NCI-H2227 treated with DMSO at 0.1 percent for 48 hours (cell line): ENCODE measurements around the gene ZC2HC1B.
"Not testable (repeated sequence)": the region's sequence is repeated elsewhere in the genome, so short reads cannot be mapped to it uniquely, and the experiment has no call there.

Source experiments
- DNase-seq: peaks from one replicate; lab custom pipeline; 2025; lab: John Stamatoyannopoulos, UW

The ZC2HC1B gene, protein sequence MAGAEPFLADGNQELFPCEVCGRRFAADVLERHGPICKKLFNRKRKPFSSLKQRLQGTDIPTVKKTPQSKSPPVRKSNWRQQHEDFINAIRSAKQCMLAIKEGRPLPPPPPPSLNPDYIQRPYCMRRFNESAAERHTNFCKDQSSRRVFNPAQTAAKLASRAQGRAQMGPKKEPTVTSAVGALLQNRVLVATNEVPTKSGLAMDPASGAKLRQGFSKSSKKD

DNA sequence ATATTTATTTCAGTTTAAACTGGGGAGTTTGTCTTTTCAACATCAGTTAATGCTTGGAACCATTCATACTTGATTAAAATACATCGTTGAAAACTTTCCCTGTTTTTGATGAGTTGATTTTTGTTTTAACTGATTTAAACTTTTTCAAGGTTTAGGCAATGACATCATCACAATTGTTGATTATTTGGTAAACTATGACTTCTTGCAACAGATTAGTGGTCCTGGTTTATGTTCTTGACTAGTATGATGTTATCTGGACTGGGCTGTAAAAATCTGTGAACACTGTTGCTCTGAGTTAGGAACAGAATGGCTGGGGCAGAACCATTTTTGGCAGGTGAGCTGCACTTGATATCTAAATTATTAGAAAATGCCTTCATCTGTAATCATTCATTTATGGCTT is at the start of gene ZC2HC1B:
Gene ZC2HC1B, plus strand, starts transcription at position 241 of the 400 bp plus-strand sequence. Its CDS starts 66 bp downstream, at position 307.
- DNase-seq = no peak

DNA sequence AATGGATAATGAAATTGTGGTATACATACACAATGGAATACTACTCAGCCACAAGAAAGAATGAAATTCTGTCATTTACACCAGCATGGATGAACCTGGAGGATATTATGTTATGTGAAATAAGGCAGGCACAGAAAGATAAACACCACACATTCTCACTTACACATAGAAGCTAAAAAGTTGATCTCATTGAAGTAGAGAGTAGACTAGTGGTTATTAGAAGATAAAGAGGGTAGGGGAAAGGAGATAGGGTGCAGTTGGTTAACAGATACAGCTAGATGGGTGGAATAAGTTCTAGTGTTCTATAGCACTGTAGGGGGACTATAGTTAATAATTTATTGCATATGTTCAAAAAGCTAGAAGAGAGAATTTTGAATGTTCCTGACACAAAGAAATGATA is 46.7 kb upstream of the ZC2HC1B start:
- no peak for DNase-seq

DNA sequence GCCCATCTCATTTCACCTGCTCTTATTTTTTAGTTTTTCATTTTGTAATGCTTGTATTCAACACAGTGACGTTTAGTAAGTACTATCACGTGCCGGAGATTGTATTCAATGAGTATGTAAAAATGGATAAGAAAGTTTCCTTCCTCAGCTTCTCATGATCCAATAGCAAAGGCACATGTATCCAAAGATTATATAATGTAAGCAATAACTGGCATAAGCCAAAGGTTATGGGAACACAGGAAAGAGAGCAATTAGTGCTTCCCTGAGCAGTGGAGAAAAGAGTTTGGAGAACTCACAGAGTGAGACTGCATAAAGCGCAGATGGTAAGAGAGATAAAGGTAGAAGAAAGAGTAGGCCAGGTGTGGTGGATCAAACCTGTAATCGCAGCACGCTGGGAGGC is 42.9 kb upstream of the ZC2HC1B start:
- no peak for DNase-seq

DNA sequence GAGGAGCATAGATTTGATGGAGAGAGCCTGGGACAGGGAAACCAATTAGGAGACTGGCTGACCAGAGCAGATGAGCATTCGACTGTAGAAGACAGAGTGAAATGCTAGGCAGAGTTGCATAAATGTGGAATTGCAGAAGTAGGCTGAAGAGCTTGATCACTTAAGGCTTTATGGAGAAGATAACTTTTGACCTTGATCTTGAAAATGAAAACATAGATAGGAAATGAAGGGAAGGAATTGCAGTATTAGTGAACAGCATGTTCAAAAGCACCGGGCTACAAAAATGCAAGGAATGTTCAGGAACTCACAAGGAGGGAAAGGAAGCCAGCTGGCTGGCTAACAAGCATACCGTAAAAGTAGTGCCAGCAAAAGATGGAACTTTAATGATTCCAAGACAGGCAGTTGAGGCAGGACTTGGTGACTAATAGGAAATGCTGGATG is 41.7 kb upstream of the ZC2HC1B start:
- no peak for DNase-seq

DNA sequence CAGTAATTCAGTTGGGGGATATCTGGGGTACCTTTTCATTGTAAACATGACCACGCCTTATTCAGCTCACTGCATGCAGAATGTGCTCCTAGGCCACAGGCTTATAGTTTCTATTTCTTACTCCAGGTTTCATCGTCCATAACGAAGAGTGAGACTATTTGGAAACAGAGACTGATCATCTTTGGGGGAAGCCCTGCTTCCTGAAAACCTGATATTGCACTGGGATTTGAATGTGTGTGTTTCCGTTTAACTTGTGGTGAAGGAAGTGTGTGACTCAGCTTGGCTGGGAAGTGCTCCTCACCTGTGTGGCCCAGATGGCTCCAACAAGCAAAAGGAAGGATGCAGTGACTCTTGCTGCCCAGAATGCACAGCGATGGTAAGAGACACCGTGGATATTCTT is 40.7 kb upstream of the ZC2HC1B start:
- DNase-seq = no peak

DNA sequence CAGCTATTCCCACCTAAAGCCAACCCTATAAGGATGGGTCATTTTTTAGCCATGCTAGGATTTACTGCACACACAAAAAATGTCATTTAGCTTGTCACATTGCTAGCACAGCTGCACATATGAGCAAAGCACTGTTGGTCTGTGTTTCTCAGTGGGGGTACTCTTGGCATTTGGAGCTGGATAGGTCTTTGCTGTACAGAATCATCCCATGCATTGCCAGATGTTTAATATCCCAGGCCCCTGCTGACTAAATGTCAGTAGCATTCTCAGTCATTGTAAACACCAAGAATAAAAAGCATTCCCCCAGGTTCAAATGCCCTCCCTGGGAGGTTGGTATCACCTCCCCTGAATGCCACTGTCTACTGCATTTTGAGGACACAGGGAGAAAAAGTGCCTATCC is 35.7 kb upstream of the ZC2HC1B start:
- no peak for DNase-seq

DNA sequence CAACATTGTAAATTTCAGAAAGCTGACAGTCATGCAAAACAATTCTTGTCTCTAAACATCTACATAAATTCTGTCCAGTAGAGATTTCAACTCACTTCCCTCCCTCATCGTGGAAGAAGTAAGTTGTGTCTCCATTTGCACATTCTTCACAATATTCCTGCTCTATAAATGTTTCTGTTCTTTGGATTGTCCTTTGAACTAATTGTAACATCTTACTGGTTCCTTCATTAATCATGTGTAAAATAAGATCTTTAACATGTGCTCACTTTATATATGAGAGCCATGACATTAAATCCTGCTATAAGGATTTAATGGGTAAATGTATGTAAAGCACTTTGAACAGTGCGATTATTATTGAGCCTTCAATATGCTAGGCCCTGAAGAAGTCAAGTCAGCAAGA is 28.1 kb upstream of the ZC2HC1B start:
- DNase-seq = no peak

DNA sequence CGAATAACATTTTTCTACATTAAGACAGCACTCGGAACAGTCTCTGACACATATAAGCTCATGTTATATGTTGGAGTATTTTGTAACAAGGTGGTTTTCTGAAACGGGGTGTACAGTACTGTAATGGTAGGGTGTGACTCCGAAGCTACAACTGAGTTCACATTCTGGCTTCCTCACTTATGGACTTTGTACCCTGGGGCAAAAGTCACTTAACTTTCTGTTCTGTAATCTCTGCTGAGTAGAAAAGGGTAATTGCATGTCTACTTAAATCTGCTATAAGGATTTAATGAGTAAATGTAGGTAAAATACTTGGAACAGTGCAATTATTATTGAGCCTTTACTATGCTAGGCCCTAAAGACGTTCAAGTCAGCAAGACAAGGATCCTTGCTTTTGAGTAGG is 25.9 kb upstream of the ZC2HC1B start:
- DNase-seq = no peak

DNA sequence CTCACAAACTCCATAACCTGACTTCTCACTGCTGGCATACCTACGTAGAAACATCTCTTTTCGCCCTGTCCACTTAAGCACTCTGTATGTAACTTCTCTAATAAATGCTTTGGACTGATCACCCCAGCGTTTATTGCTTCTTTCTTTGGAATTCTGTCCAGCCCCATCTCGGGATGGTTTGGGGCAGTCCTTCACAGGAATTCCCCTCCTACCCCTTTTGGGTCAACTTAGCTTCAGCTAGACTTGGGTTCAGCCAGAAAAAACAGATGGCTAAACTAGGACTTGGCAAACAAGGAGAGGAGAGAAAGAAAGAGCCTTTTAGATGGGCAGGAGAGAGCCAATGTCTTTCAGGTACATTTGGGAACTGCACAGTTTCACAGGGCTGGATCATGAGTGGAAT is 25.1 kb upstream of the ZC2HC1B start:
- DNase-seq = no peak

DNA sequence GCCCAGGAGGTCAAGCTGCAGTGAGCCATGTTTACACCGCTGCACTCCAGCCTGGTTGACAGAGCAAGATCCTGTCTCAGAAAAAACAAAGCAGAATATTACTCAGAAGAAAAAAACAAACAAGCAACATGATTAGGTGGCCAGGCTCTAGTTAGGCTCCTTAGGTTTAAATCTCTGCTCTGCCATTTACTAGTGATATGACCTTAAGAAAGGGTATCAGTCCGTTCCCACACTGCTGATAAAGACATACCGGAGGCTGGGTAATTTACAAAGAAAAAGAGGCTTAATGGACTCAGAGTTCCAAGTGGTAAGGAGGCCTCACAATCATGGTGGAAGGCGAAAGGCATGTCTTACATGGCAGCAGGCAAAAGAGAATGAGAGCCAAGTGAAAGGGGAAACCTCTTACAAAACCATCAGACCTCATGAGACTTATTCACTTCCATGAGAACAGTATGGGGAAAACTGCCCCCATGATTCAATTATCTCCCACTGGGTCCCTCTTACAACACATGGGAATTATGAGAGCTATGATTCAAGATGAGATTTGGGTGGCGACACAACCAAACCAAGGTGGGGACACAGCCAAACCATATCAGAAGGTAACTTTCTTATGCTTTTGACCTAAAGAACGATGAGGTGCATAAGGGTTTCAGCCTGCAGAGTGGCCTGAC is 23.5 kb upstream of the ZC2HC1B start:
- DNase-seq = no peak

DNA sequence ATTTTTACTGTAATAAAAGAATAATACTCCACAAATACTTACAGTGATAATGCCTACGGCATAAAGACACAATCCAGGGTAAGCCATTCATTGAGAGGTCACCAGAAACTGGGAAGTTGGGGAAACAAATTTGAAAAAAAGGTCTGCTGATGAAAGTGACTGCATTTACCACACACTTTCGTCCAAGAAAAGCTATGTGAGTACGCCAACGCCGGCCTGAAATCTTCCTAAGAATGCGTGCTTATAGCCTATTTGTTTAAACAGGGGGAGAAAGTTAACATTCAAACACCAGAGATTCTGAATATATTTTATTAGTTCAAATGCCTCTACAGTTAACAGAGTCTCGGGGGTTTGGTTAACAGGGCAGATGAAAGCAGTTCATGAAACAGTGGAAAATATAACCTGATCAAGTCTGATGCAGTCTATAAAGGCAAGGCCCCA is 21.8 kb upstream of the ZC2HC1B start:
- DNase-seq = peak; percentile 90

DNA sequence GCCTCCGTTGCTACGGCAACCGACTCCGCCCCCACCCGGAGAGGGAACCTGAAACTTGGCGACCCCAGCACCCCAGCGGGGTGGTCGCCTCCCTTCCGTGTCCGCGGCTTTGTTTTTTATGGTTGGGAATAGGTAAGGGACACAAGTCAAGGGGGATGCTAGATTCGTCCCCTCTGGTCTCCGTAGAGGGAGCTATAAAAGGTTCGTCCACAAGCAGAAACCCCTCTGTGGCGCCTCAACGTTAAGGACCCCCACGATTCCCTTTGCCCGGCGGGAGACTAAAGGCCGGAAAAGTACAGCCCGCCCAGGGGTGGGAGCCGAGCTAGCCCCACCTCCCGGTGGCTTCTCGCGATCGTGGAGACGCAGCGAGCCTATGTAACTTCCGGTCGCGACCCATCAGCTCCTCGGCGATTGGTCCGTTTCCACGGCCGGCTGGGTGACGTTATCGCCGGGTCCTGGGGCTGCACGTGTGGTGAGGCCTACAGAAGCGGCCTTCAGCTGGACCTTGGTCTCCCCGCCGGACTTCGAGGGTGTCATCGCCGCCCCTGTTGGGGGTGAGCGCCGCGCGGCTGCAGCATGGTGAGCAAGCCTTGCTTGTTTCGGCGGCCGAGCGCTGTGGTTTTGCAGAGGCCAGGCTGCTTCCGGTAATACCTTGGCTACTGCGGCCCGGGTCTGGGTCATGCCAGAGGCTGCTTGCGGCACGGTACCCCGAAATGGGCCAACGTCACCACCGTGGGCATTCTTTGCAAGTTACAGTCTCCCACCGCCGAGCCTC is 21.2 kb upstream of the ZC2HC1B start, which contains the start of gene LTV1:
Gene LTV1, plus strand, starts transcription at position 437 of the 775 bp plus-strand sequence. Its CDS starts 140 bp downstream, at position 577.
- peak; percentile 95 for DNase-seq

DNA sequence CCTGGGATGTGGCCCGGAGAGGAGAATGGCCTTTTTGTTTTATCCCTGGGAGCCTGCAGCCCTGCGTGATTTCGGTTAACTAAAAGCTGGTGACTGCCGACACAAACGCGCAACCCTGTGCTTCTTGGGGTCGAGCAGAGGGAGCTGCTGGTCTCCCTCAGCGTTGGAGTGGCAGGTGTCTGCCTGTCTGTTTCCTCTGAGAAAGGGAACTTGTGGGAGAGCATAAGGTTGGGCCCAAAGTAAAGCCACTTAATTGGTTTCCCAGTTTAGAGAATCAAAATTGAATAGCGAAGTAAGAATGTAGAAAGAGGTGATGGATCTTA is 20.6 kb upstream of the ZC2HC1B start:
- peak; percentile 2 for DNase-seq

DNA sequence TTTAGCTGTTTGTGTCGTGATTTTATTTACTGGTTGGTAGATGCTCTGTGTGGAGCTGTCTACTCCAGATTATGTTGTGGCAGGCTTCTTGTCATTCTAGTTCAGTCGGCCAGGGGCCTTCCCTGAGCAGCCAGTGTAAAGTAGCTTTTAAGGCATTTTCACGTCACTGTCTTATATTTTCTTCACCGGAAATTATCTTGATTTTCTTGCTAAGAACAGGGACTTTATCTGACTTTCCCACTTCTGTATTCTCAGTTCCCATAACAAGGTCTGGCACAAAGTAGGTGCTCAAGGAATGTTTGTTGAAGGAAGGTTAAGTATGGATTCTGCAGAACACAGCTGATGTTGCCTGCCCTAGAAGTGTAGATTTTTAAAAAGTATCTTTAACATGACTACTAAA is 20.3 kb upstream of the ZC2HC1B start:
- DNase-seq = no peak

DNA sequence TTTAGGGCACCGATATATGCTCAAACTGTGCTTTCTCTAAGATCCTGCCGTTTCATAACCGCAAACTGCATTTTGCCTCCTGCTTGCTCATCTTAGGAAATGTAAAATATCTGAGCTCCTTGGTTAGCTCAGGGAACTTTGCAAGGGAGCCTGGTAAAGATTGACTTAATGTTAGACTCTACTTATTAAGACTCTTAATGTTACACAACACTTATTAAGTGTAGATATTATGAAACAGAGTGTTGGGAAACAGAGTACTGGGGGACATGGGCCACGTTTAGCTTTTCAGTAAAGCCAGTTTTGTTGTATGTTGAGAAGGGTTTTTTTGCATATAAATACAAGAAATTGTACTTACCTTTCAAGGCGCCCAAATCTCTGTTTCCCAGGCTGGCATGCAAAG is 19.2 kb upstream of the ZC2HC1B start:
- DNase-seq = no peak

DNA sequence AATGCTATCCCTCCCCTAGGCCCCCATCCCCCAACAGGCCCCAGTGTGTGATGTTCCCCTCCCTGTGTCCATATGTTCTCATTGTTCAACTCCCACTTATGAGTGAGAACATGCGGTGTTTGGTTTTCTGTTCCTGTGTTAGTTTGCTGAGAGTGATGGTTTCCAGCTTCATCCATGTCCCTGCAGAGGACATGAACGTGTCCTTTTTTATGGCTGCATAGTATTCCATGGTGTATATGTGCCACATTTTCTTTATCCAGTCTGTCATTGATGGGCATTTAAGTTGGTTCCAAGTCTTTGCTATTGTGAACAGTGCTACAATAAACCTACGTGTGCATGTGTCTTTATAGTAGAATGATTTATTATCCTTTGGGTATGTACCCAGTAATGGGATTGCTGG is 12.6 kb upstream of the ZC2HC1B start:
- DNase-seq = not testable (repeated sequence)

DNA sequence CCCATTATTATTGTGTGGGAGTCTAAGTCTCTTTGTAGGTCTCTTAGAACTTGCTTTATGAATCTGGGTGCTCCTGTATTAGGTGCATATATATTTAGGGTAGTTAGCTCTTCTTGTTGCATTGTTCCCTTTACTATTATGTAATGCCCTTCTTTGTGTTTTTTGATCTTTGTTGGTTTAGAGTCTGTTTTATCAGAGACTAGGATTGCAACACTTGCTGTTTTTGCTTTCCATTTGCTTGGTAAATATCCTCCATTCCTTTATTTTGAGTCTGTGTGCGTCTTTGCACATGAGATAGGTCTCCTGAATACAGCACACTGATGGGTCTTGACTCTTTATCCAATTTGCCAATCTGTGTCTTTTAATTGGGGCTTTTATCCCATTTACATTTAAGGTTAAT is 9.2 kb upstream of the ZC2HC1B start:
- DNase-seq = not testable (repeated sequence)

DNA sequence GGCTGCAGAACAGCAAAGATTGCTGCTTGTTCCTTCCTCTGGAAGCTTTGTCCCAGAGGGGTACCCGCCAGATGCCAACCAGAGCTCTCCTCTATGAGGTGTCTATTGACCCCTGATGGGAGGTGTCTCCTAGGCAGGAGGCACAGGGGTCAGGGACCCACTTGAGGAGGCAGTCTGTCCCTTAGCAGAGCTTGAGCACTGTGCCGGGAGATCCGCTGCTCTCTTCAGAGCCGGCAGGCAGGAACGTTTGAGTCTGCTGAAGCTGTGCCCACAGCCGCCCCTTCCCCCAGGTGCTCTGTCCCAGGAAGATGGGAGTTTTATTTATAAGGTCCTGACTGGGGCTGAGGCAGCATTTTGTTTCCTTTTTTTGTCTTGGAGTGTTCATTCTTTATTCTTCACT is 7.5 kb upstream of the ZC2HC1B start:
- DNase-seq = not testable (repeated sequence)

DNA sequence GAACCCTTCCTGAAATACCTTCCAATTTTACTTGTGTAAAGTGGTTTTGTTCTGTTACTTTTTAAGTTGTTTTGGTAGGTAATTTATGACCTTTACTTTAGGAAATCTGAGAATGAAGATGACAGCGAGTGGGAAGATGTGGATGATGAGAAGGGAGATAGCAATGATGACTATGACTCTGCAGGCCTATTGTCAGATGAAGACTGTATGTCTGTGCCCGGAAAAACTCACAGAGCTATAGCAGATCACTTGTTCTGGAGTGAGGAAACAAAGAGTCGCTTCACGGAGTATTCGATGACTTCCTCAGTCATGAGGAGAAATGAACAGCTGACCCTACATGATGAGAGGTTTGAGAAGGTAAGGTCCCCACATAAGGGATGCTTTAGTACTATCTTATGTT is 6.6 kb upstream of the ZC2HC1B start:
- no peak for DNase-seq

DNA sequence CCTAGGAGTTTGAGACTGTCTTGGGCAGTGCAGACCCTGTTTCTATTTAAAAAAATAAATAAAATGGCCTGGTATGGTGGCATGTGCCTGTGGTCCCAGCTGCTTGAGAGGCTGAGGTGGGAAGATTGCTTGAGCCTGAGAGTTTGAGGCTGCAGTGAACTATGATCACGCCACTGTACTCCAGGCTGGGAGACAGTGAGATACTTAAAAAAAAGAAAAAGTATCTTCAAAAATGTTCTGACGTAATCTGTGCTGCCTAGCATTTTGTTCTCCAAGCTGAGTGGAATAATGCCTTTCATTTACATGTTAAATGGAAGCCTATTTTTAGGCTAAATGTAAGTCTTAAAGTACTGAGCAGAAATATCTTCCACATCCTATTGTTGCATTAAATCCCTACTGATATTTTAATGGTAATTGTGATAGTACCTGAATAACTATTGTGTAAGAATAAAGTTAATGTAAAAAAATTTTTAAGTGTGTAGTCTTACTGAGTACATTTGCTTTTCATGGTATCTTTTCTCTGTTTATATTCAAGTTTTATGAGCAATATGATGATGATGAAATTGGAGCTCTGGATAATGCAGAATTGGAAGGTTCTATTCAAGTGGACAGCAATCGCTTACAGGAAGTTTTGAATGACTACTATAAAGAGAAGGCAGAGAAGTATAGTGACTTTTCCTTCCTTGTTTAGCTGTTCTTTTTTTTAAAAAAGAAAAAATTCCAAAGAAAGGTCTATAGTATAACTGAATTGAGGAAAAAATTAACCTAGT is 4.2 kb upstream of the ZC2HC1B start:
- DNase-seq = no peak

DNA sequence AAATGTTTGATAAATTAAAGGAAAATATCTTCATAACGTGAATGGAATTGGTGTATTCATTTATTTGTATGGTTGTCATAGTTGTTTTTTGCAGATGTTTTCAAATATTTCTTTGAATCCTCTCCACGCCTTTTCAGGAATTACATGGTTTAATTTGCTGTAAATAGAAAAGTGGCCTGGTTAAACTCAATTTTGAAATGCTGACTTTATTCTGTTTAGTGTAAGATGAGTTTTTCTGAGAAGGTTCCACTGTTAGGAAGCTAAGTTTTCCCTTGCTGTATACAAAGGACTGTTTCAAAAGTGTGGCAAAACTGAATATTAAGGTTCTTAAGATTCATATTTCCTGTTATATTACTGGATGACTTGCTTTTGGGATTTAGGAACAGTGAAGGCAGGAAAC is 503 bp upstream of the ZC2HC1B start:
- no peak for DNase-seq

DNA sequence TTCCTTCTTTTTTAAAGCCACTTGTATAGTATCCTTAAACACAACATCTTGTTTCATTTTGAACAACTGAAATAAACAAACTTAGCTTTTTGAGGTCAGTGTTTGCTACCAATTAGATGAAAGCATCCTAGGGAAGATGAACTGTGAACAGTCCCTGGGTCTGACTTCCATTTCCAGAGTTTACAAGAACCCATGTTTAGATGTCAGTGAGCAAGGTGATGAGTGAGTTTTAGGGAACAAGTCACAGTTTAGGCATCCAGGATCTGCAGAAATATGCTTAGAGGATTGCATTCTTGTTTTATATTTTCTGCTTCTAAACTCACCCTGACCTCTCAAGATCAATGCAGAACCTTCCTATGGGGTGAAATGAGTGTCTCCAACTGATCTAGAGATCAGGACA is 3.0 kb downstream of the ZC2HC1B start:
- DNase-seq = no peak
